CD4-positive, alpha-beta T cell treated with Interleukin-17A for 4 hours (primary cell): ENCODE results near the gene PPARA.
"Not testable (repeated sequence)": the region's sequence is repeated elsewhere in the genome, so short reads cannot be mapped to it uniquely, and the experiment has no call there.

Experiments
- DNase-seq: peaks from one replicate; pipeline ENCODE4 v3.0.0-alpha.2; 2020; ENCODE audit warnings: mixed read lengths

Gene PPARA

DNA sequence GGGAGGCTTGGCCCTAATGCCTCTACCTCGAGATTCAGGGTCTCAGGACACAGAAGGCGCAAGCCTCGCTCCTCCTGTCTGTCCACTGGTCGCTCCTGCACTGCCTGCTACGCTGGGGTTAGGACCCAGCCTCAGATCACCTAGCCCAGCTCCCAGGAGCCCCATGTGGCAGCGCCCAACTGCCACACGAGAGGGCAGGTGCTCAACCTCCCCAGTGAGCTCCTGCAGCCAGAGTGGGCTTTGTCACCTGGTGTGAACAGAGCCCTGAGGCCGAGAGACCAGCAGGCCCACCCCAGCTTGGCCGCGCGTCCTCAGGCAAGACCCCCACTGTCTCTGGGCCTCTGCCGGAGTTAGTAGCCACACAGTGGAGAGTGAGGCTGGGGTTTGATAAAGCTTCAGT lies 21.7 kb upstream of the PPARA start:
- DNase-seq, result no peak

DNA sequence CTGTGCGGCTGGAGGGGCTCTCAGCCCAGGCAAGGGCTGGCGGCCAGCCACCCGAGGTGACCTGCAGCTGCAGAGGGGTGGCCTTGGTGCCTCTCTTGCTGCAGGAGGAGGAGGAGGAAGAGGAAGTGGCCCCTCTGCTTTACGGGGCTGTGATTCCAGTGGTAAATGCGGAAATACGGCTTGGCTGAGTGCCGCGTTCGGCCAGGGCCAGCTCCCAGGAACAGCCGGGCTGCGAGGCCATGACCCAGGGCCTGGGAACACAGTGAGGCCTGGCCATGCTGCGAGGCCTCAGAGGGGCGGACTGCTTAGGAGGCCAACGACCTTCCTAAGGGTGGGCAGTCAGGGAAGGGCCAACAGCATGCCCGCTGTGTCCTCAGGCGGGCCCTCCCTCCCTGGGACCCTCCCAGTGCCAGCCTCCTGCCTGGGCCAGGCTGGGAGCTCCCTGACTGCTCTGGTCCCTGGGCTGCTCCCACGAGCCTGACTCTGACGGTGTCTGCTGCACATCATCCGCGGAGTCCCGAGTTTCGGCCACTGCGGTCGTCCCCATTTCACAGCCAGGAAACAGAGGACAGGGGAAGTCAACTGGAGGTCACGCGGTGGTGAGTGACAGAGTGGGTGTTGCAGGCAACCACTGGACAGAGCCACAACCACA lies 20.8 kb upstream of the PPARA start:
- DNase-seq, result no peak

- DNase-seq, result no peak
Observed at GRCh38 chr22:46131151-46131587, 19.2 kb upstream of the PPARA start.

DNA sequence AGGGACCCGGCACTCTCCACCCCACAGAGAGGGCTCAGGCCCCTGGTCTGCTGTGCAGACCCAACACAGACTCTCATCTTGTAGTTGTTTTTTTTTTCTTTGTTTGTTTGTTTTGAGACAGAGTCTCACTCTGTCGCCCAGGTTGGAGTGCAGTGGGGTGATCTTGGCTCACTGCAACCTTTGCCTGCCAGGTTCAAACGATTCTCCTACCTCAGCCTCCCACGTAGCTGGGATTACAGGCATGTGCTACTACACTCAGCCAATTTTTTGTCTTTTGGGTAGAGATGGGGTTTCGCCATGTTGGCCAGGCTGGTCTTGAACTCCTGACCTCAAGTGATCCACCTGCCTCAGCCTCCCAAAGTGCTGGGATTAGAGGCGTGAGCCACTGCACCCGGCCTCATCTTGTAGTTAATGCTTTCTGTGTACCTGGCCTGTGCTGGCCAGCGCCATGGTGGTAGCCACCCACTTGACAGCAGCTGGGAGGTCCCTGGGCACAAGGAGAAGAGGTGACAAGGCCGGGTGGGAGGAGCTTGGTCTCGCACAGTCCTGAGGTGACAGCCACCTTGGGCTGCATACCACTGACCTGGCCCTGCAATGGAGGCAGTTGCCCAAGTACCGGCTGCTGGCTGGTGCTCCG lies 18.0 kb upstream of the PPARA start:
- not testable (repeated sequence) for DNase-seq

DNA sequence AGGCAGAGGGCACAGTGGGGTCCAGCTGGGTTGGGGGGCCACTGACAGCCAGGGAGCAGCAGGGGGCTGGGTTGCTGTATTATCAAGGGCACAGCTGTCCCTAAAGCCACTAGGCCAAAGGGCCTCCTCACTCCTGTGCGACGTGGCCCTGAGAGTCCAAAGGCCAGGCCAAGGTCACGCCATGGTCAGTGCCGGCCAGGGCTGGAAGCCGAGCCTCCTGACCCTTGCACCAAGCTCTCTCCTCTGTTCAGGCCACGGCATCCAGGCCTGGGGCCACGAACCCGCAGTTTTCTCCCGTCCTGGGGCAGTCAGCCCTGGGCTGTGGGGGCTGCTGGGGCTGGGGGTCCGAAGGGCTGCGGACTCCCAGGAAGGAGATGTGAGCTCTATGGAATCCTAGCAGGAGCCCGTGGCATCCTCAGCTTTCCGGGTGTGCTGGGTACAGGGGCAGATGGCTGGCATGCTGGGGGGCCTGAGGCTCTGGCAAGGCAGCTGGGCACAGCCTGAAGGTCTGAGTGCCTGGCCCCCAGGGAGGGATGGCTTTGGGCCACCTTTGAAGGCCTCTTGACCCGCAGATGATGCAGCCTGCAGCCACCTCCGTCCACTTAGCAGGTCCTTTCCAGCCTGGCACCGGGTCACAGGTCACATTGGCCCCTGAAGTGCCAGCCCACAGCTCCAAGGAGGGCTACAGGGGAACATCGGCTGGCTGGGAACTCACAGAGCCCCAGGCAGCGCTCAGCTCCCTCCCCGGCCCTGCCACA lies 17.3 kb upstream of the PPARA start:
- no peak for DNase-seq

GRCh38 chr22:46133588-46133855 lies 16.8 kb upstream of the PPARA start:
- no peak for DNase-seq

DNA sequence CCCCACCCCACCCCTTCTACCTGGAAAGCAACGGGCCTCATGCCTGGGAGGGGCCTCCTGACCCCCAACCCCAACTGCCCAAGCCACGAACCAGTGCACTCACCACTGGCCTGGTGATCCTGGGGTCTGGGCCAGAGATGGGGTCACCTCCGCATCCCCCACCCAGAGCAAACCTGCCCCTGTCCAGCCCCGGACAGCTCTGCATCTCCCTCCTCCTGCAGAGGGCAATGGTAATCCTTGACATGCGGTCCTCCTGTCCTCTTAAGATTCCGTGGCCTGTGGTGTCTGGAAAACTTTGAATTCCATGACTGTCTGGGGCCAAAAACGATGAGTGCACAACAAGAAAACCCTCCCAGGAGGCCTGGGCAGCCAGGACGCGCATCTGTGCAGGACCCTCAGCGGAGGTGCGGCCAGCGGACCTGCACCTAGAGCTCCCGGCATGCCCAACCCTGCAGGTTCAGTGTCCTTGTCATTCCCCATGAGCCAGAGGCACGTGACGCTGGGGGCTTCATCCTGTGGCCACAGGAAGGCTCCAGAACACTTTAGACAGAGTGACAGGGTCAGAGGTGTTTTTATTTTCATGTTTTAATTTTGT lies 16.1 kb upstream of the PPARA start:
- DNase-seq, result no peak

- no peak for DNase-seq
Observed at GRCh38 chr22:46135611-46136485, 14.5 kb upstream of the PPARA start.

DNA sequence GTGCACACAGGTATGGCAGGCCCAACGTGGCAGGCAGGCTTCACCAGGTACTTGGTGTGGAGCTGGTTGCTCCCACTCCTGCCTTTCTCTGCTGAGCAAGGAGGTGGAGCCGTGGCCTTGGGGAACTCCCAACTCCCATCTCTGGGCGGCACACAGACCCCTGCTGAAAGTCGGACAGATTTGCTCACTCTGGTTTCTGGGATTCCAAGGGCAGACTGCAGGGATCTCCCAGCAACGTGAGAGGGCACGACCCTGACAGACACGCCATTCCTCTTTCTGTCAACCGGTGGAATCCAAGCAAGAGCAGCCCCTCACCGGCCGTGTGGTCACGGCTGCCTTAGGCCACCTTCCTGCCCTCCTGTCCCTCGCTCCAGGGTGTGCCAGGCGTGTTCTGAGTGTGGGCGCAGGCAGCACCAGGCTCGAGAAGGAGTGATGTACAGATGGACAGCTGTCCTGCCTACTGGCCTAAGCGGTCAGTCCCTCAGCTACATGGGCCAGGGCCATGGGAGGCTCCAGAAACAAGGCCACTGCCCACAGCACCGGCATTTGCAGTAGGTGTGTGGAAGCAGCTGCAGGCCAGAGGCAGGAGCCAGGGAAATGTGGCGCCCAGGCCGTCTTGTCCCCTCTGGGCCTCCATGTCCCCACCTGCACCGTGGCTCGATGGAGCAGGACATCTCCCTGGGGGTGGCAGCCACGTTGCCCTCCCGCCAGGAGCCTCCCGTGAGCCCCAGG lies 13.7 kb upstream of the PPARA start:
- DNase-seq, result no peak

DNA sequence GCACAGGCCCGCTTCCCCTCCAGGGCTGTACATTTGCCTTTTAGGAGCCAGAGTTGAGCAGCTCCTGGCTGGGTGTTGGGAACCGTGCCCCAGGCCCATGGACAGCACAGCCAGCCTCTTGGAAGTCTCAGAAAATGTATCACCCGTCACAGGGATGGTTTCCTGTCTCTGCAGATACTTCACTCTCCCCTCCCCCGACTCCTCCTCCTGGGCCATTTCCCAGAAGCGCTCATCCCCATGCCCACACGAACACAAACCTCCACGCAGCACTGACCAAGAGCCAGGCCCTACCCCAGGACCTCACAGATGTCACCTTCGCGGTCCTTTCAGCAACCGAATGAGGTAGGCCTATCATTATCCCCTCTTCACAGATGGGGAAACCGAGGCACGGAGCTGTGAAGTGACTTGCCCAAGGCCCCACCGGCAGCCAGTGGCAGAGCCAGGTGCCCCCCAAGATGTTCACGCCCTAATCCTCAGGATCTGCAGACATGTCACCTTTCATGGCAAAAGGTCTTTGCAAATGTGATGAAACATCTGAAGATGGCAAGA lies 13.0 kb upstream of the PPARA start:
- DNase-seq, result no peak

GRCh38 chr22:46138058-46138797 lies 12.1 kb upstream of the PPARA start:
- DNase-seq, result no peak

- DNase-seq, result not testable (repeated sequence)
Observed at GRCh38 chr22:46139417-46139816, 10.9 kb upstream of the PPARA start.

DNA sequence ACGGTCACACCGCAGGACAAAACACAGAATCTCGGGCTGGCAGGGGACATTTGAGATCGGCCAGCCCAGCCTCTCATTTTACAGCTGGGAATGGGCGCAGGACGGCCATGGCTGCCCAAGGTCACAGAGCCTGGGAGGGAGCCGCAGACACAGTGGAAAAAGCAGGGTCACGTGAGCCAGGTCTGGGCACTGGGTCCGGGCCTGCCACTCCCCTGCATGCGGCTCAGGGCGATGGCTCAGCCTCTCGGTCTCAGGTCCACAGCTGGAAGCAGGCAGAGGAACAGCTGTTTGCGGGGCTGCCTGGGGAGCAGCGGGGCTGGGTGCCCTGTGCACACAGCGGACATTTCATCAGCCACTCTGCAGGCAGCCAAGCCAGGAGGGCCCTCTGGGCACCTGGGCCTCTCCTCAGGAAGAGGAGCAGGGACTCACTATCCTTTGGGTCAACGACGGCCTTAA lies 10.4 kb upstream of the PPARA start:
- DNase-seq, result no peak

DNA sequence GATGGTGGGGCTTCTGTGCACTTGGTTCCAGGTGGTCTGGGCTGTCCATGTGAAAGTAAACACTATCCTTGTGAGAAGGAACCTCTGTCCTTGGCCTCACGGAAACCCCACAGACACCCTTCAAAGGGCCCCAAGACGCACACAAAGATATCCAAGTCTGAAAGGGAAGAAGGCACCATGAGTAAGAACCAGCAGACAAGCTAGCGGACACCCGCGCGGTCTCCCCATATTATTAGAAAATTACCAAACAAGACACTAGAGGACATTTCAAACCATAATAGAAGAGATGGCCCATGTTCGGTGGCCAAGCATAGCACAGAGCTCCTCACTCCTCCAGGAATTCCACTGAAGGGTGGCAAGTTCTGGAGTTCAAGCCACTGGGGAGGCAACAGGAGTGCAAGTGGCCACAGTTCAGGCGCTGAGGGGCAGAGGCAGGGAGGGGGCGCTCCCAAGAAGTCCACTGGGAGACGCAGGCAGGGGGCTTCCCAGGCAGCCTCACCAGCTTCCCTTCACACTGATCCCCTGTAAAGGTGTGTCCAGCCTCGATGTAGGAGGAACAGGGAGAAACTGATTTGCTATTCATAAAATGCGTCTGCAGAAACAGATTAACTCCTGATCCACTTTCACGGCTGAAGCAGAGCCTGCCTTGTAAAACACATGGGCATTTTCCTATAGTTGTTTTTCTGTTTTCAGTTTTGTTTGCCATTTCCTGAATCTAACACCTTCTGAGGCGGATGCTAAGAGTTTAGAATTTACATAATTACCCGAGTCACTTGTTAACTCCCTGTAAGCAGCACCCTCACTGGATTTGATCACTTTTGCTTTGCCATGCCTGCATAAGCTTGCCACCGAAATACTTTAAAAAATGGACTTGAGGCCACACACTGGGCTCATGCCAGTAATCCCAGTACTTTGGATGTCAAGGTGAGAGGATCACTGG lies 9.1 kb upstream of the PPARA start:
- DNase-seq, result no peak

GRCh38 chr22:46142548-46143490 lies 7.5 kb upstream of the PPARA start:
- DNase-seq, result no peak

GRCh38 chr22:46143491-46144147 lies 6.7 kb upstream of the PPARA start:
- DNase-seq, result no peak

DNA sequence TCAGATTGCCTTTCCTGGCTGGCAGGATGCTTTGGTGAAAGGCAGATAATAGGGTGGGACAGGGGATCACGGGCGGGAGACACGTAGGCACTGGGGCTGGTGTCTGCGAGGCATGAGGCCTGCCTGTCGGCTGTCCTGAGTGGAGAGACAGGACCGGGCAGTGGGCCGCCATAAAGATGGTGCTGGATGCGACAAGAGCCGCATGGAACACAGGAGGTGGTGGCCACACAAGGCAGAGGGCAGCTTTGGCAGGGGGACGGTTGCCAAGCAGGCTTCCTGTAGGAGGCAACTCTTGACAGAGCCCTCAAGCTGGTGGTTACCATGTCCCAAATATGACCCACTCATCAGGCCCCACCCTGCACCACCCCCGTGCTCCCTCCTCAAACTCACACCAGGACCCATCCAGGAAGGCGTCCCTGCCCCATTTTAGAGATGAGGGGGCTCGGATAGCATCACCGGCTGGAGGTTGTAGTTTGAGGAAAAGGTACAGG lies 4.9 kb upstream of the PPARA start:
- DNase-seq, result no peak

- no peak for DNase-seq
Observed at GRCh38 chr22:46145896-46146295, 4.4 kb upstream of the PPARA start.
